HL-60/S4 treated with phorbol 12-myristate 13-acetate at 8.2 ng/mL for 4 days and 3 days (cell line): ENCODE data around the gene KRTAP17-1.
"Not testable (repeated sequence)": the region's sequence is repeated elsewhere in the genome, so short reads cannot be mapped to it uniquely, and the experiment has no call there.

Experiments used
- in situ Hi-C: fragments of 300-500 bp; cut with MboI; formaldehyde crosslinking; loops from 2 replicates; pipeline ENCODE4 v1.15.0; 2022; ENCODE audit warnings: low sequenced_read_pairs

The KRTAP17-1 gene

DNA sequence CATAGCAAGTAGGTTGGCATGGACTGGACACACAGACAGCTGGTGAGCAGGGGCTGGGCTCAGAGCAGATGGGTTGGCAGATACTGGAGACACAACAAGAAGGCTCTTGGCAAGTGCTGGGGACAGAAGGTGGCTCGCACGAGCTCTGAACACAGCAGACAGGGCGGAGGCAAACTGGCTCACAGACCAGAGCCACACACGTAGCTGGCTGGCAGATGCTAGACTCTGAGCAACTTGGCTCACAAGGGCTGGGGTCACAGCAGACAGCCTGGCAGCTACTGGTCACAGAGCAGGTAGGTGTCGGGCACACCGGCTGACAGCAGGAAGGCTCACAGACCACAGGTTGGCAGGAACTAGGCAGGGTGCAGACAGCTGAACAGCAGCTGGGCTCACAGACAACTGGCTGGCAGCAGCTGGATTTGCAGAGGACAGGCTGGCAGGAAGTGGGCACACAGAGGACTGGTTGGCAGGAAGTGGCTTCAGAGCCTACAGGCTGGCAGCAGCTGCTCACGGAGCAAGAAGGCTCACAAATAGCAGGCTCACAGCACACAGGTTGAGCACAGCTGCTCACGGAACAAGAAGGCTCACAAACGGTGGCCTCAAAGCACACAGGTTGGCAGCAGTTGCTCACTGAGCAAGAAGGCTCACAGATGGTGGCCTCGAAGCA is 7.1 kb downstream of the KRTAP17-1 start:
- in situ Hi-C loops = no loop called here

DNA sequence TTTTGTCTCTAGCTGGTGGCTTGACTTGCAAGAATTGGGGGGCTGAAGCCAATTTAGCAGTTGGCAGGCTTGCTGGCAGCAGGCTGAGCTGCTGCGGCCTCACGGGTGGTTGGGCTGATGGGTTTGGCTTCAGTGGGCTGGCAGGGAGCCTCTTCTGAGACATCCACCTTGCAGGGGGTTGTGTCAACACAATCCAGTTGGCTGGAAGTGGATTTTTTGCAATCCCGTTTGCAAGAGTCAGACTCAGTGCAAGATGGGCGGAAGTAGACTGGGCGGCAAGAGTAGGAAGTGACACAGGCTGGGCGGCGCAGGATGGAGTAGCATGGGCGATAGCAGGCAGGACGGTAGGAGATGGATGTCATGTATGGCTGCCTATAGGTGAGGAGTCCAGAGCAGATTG is 7.9 kb downstream of the KRTAP17-1 start:
- in situ Hi-C loops = no loop called here

DNA sequence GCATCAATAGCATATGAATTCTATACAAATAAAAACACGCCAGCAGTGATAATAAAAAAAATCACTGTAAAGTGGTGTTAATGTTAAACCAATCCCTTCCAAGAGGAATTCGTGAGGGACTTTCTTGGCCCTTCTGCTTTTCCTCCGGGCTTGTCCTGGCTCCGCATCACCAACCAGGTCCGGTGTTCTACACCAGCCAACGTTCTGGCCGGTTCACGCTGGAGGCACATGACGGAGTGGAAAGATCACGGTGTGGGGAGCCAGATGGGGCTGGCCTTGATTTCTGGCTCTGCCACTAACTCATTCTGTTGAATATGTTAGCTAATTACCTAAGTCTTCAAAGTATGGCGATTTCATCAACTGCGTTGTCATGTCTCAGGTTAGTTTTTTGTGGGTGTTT is 11.4 kb downstream of the KRTAP17-1 start:
- in situ Hi-C loops = no loop called here

DNA sequence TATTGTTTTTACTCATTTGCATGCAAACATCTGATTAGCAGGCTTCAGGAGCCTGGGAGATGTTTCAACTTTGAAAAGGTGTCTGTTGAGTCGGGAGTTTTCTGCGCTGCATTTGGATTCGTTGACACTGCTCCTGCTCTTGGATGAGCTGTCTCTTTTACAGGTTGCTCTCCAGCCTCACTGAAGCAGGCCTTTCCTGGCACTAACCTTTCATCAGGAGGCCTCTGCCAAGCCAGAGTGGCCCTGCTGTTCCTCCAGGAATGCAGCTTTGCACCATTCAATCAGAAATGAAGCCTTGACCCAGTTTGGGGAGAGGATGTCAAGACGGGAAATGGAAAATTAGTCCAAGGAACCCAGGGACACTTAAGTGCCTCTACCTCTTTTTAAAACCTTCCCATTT is 12.5 kb downstream of the KRTAP17-1 start:
- in situ Hi-C loops = no loop called here

DNA sequence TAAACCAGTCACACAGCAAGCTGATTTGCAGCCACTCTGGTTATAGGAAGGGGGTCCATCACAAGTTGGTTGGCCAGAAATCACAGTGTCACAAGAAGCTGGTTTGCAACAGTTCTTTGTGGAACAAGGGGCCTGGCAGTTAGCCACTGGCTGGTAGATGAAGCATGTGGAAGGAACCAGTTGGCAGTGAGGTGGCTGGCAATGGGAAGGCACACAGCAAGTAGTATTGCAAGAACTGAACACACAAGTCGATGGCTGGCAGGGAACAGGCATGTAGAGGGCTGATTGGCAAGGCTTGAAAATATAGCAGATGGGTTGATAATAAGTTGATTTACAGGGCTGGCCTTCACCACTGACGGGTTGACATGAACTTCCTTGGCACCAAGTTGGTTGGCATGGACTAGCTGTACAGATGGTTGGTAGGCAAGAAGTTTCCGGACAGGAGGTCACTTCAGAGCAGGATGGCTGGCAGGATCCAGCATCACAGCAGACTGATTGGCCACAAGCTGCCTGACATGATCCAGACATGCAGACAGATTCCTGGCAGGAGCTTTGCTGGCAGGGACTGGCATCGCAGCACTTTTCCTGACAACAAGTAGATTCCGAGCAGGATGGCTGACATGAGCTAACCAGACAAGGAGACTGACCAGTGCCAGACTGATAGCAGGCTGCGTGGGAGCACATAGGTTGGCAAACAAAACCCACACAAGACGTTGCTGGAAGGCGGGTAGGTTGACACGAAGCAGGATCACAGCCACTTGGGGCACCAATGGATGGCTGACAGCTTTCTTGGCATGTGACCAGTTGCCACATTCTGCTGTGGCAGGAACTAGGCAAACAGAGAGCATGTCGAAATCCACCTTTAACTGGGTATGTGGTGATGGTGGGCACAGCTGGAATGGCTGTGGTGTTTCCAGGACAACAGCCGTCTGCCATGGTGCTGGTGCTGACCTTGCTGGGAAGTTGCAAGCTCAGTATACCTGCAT is 13.3 kb downstream of the KRTAP17-1 start, which contains the start of gene KRTAP29-1:
KRTAP29-1 (minus strand) TSS at position 936 of the 986 bp plus-strand sequence; CDS start at position 936, 0 bp downstream.
- in situ Hi-C loops = no loop called here

DNA sequence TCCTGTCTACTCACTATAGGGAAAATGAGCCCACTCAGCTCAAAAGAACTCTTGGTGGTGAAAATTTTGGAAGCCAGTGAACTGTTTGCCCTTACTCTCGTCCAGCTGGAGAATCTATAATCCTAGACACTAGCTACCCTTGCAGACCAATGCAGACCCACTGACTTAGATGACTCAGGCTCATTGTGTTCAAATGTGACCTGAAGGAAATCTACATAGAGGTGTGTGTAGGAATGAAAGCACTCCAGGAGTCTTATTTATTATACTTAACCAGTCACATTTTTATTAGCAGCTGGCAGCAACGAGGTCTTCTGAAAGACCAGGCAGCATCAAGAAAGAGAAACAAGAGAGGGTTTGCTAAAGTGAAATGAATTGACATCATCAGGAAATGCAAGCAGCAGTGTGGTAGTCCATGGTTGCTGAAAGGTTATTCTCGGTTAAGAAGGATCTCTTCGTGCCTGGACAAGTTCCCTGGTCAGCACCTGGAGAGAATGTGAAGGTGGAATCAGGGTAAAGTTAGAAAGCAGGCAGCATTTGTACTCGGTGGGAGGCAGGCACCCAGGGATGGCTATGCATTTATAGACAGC is 14.2 kb downstream of the KRTAP17-1 start:
- in situ Hi-C loops = no loop called here

DNA sequence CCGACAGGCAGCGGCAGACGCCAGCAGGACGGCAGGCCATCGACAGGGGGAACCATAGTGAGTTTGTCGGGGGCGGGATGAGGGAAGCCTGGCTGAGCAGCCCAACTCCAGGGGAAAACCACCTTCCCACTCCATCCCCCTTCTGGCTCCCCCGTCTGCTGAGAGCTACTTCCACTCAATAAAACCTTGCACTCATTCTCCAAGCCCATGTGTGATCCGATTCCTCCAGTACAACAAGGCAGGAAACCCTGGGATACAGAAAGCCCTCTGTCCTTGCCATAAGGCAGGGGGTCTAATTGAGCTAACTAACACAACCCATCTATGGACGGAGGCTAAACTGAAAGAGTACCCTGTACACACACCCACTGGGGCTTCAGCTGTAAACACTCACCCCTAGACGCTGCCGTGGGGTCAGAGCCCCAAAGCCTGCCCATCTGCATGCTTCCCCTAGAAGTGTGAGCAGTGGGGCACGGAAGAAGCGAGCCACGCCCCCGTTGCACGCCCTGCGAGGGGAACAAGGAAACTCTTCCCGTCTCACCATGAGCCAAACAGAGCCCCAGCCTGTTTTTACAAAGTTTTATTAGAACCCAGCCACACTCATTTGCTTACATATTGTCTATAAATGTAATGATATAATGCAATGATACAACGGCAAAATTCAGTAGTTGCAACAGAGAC is 16.9 kb downstream of the KRTAP17-1 start:
- in situ Hi-C loops = no loop called here

DNA sequence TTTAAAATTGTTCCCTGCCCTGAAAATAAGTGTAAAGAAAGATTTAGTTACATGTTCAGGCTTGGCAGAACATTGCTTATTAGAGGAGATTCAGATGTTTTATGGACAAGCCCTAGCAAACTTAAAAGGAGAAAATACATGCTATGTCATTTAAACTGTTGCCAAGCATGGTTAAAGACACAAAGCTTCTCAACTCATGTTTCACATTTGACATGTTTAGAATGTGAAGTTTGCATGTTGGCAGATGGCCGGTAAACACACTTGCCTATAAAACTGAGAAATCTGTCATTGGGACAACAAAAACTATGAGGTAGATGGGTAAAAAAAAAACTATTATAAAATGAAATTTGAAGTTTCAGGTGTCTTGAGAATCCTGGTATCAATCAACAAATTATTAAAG is 18.7 kb downstream of the KRTAP17-1 start:
- in situ Hi-C loops = no loop called here

DNA sequence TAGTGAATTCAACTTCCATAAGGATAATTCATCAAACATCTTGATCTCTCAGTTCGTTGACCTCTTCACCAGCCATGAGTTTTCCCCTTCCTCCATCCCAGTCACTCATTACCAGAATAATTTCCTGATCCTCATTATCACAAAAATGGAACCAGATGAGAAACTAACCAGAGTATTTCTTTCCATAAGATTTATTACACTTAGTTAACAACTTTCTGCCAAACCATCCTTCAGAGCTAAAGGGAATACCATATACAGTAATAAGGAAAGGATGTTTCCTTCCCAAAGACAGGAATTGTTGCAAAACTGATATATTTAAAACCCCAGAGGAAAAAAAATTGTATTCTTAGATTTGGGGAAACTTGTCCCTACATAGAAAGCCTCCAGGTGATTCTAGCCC is 21.5 kb downstream of the KRTAP17-1 start:
- in situ Hi-C loops = no loop called here

DNA sequence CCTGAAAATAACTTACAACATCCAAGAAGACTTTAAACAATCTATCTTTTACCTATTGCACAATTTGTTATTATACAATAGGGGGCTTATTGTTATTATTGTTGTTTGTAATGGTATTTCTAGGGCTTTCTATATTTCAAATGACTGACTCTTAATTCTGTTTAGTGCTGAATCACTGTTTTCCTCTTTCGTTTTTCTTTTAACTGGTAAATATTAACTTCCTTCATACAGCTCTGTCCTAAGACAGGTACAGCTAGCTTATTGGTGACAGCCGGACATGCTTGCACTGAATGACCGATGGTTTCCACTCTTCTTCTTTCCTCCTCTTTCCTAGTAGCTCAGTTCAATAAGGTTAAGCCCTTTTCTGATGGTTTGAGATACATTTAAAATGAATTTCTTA is 28.5 kb downstream of the KRTAP17-1 start:
- in situ Hi-C loops = no loop called here

DNA sequence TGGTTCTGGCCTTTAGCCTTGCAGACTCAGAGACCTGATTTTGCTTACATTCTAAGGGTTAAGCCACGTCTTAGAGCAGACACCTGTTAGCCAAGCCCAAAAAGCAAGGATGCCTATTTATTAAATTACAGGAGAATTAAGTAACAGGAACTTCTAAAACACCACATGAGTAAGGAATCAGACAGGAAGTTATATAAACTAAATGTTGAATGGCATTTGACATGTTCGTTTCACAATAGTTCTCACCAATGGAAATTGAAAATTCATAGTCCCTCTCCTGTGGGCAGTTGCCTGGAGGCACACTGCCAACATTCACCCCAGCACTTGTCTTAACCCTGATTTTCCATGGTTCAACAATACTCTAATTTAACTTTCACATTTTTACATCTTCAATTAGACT is 31.0 kb downstream of the KRTAP17-1 start:
- in situ Hi-C loops = no loop called here

DNA sequence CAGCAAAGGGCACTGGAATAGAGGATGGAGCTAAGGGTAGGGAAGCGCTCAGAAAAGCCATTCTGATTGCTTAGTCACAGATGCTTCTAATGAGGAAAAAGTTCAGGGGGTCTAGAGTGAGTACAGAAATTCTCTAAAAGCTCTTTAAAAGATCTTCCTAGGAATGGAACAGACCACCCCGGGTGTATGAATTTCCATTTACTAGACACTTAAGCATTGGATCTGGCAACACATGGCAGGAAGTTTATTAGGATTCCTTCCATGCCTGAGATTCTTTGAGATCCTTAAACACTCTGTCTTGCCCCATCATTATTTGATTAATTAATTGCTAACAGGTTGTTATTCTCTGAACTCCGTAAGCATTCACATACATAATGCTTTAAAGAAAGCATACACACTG is 31.5 kb downstream of the KRTAP17-1 start:
- in situ Hi-C loops = no loop called here

DNA sequence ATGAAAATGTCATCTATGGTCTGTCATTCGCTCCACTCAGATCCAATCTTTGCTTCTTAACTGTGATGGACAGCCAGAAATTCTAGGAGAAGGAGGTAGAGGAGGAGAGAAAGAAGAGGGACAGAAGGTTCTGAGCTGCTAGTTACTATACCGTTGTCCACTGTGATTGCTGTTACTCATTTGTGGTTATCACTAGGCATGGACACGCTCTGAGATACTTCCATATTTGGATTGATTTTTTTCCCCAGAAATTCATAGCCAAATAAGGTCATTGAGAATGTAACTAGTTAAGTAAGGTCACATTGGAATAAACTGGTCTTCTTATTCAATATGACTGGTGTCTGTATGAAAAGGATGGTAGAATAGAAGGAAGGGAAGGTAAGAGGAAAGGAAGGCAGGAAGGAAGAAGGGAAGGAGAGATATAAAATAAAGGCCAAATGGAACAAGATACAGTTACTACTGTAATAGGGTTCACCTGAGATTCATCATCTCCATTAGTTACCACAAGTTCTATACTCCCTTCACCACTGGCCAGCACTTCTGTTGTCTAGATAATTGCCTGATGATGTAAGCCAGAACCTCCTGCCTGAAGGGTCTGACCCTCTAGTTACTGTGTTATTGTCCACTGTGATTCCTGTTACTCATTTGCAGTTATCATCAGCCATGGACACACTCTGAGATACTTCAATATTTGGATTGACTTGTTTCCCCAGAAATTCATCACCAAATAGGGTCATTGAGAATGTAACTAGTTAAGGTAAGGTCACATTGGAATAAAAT is 37.1 kb downstream of the KRTAP17-1 start:
- in situ Hi-C loops = no loop called here

DNA sequence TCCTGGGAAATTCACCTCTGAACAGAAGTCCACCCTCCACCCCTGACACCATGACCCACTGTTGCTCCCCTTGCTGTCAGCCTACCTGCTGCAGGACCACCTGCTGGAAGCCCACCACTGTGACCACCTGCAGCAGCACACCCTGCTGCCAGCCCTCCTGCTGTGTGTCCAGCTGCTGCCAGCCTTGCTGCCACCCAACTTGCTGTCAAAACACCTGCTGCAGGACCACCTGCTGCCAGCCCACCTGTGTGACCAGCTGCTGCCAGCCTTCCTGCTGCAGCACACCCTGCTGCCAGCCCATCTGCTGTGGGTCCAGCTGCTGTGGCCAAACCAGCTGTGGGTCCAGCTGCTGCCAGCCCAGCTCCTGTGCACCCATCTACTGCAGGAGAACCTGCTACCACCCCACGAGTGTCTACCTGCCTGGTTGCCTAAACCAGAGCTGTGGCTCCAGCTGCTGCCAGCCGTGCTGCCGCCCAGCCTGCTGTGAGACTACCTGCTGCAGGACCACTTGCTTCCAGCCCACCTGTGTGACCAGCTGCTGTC is 39.8 kb downstream of the KRTAP17-1 start, which contains the start of gene KRTAP9-7:
KRTAP9-7 (plus strand) TSS at position 51 of the 543 bp plus-strand sequence; CDS start at position 51, 0 bp downstream.
- in situ Hi-C loops = not testable (repeated sequence)

DNA sequence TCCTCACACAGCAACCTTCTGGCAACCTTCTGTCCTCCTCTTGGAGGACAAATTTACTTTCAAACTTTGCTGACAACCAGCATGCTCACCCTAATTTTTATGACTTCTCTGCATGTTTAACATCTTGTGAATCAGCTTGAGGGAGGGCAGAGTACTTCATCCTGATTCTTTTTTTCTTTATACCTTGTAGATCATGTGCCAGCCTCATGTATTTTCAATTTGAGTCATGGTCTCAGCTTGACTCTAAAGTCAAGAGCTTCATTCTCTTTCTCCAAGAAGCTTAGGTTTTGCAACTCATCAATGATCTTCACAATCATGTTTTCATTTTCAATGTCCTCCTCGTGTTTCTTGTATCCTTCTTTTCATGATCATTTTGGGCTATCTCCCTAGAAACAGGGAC is 43.7 kb downstream of the KRTAP17-1 start:
- in situ Hi-C loops = no loop called here

DNA sequence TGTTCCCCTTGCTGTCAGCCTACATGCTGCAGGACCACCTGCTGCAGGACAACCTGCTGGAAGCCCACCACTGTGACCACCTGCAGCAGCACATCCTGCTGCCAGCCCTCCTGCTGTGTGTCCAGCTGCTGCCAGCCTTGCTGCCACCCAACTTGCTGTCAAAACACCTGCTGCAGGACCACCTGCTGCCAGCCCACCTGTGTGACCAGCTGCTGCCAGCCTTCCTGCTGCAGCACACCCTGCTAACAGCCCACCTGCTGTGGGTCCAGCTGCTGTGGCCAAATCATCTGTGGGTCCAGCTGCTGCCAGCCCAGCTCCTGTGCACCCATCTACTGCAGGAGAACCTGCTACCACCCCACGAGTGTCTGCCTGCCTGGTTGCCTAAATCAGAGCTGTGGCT is 44.2 kb downstream of the KRTAP17-1 start:
- in situ Hi-C loops = not testable (repeated sequence)

DNA sequence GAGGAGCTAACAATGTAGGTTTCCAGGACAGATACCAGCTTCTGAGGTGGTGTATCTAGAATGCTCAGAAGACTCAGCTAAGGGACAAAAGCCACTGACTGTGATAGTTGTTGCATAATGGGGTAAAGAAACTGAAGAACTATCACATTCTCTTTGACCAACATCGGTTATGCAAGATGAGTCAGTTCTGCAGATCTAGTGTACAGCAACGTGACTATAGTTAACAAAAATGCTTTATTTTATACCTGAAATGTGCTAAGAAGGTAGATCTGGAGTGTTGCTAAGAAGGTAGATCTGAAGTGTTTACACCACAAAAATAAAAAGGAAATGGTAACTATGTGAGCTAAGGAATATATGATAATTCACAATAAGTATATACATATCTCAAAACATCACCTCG is 47.8 kb downstream of the KRTAP17-1 start:
- in situ Hi-C loops = no loop called here

DNA sequence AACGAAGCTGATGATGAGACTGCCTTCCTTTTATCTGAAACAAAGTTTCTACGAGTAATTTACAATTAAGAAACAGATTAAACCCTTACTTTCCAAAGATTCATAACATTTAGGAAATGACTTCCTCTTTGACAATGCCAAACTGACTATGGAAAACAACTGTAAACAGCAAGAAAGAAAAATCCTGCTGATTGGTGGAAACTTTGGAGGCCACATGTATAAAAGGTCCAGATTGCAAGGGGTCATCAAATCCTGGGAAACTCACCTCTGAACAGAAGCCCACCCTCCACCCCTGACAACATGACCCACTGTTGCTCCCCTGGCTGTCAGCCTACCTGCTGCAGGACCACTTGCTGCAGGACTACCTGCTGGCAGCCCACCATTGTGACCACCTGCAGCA is 50.4 kb downstream of the KRTAP17-1 start, which contains the start of gene KRTAP9-6:
KRTAP9-6 (plus strand) TSS at position 301 of the 400 bp plus-strand sequence; CDS start at position 301, 0 bp downstream.
- in situ Hi-C loops = no loop called here
